ENCODE data around the gene CADPS2.

Gene CADPS2

GRCh38 chr7:122883049-122883680 lies 3.1 kb downstream of the CADPS2 start:
- Mint-ChIP-seq H3K4me3 (no peak overlapping the region), H3K27me3 (ENCODE audit: low read depth) (peaks cover 40% of the 10 kb centered on the region), H3K4me1 (ENCODE audit: low read depth) (peaks cover 7% of the 10 kb centered on the region), H3K36me3 (ENCODE audit: low read depth) (peaks cover 1% of the 10 kb centered on the region), H3K9me3 (no peaks in the 10 kb centered on the region), H3K27ac (no peak overlapping the region)
- DNase-seq (ENCODE audit: low spot score) = no peak

GRCh38 chr7:122881324-122881723 lies 4.9 kb downstream of the CADPS2 start:
- H3K4me1 Mint-ChIP-seq (ENCODE audit: low read depth) = no peaks in the 10 kb centered on the region
- no peak for DNase-seq (ENCODE audit: low spot score)
- H3K9me3 Mint-ChIP-seq = no peaks in the 10 kb centered on the region
- H3K4me3 Mint-ChIP-seq = no peak overlapping the region
- peaks cover 26% of the 10 kb centered on the region for H3K27me3 Mint-ChIP-seq (ENCODE audit: low read depth)
- H3K27ac Mint-ChIP-seq = no peak overlapping the region
- peaks cover 1% of the 10 kb centered on the region for H3K36me3 Mint-ChIP-seq (ENCODE audit: low read depth)

- no peak overlapping the region for H3K4me3 Mint-ChIP-seq
- no peaks in the 10 kb centered on the region for H3K27me3 Mint-ChIP-seq (ENCODE audit: low read depth)
- peaks cover 22% of the 10 kb centered on the region for H3K9me3 Mint-ChIP-seq
- no peak overlapping the region for H3K27ac Mint-ChIP-seq
- no peaks in the 10 kb centered on the region for H3K36me3 Mint-ChIP-seq (ENCODE audit: low read depth)
- no peaks in the 10 kb centered on the region for H3K4me1 Mint-ChIP-seq (ENCODE audit: low read depth)
- DNase-seq (ENCODE audit: low spot score) = no peak
These were observed 17.0 kb downstream of the CADPS2 start for GRCh38 chr7:122869260-122869659.

- Mint-ChIP-seq H3K27ac (no peak overlapping the region), H3K4me3 (no peak overlapping the region), H3K36me3 (ENCODE audit: low read depth) (no peaks in the 10 kb centered on the region), H3K4me1 (ENCODE audit: low read depth) (no peaks in the 10 kb centered on the region), H3K9me3 (peaks cover 22% of the 10 kb centered on the region), H3K27me3 (ENCODE audit: low read depth) (no peaks in the 10 kb centered on the region)
- DNase-seq (ENCODE audit: low spot score) = no peak
These were observed 18.7 kb downstream of the CADPS2 start for GRCh38 chr7:122867471-122867980.

GRCh38 chr7:122864838-122865237 lies 21.4 kb downstream of the CADPS2 start:
- H3K36me3 Mint-ChIP-seq (ENCODE audit: low read depth) = no peaks in the 10 kb centered on the region
- H3K27ac Mint-ChIP-seq = no peak overlapping the region
- peaks cover 19% of the 10 kb centered on the region for H3K9me3 Mint-ChIP-seq
- no peaks in the 10 kb centered on the region for H3K27me3 Mint-ChIP-seq (ENCODE audit: low read depth)
- H3K4me3 Mint-ChIP-seq = no peak overlapping the region
- no peak for DNase-seq (ENCODE audit: low spot score)
- no peaks in the 10 kb centered on the region for H3K4me1 Mint-ChIP-seq (ENCODE audit: low read depth)

- H3K4me3 Mint-ChIP-seq = no peak overlapping the region
- H3K27me3 Mint-ChIP-seq (ENCODE audit: low read depth) = no peaks in the 10 kb centered on the region
- H3K4me1 Mint-ChIP-seq (ENCODE audit: low read depth) = no peaks in the 10 kb centered on the region
- H3K36me3 Mint-ChIP-seq (ENCODE audit: low read depth) = no peaks in the 10 kb centered on the region
- peaks cover 15% of the 10 kb centered on the region for H3K9me3 Mint-ChIP-seq
- no peak for DNase-seq (ENCODE audit: low spot score)
- no peak overlapping the region for H3K27ac Mint-ChIP-seq
These were observed 22.2 kb downstream of the CADPS2 start for GRCh38 chr7:122864016-122864415.

GRCh38 chr7:122858320-122858719 lies 27.9 kb downstream of the CADPS2 start:
- no peaks in the 10 kb centered on the region for H3K27me3 Mint-ChIP-seq (ENCODE audit: low read depth)
- H3K36me3 Mint-ChIP-seq (ENCODE audit: low read depth) = no peaks in the 10 kb centered on the region
- no peak for DNase-seq (ENCODE audit: low spot score)

GRCh38 chr7:122850528-122850927 lies 35.7 kb downstream of the CADPS2 start:
- DNase-seq (ENCODE audit: low spot score) = no peak
- H3K27me3 Mint-ChIP-seq (ENCODE audit: low read depth) = no peaks in the 10 kb centered on the region
- H3K36me3 Mint-ChIP-seq (ENCODE audit: low read depth) = no peaks in the 10 kb centered on the region
- peaks cover 13% of the 10 kb centered on the region for H3K9me3 Mint-ChIP-seq
- H3K4me1 Mint-ChIP-seq (ENCODE audit: low read depth) = no peaks in the 10 kb centered on the region
- no peak overlapping the region for H3K27ac Mint-ChIP-seq
- H3K4me3 Mint-ChIP-seq = no peak overlapping the region

More at GRCh38 chr7:122858320-122858719, 27.9 kb downstream of the CADPS2 start:
- Mint-ChIP-seq H3K27ac (no peak overlapping the region), H3K4me1 (ENCODE audit: low read depth) (no peaks in the 10 kb centered on the region), H3K4me3 (no peak overlapping the region), H3K9me3 (no peaks in the 10 kb centered on the region)

GRCh38 chr7:122849957-122850328 lies 36.3 kb downstream of the CADPS2 start:
- H3K4me3 Mint-ChIP-seq = no peak overlapping the region
- no peaks in the 10 kb centered on the region for H3K4me1 Mint-ChIP-seq (ENCODE audit: low read depth)

GRCh38 chr7:122849322-122849956 lies 36.8 kb downstream of the CADPS2 start:
- H3K27me3 Mint-ChIP-seq (ENCODE audit: low read depth) = no peaks in the 10 kb centered on the region
- no peaks in the 10 kb centered on the region for H3K4me1 Mint-ChIP-seq (ENCODE audit: low read depth)
- no peak for DNase-seq (ENCODE audit: low spot score)
- H3K27ac Mint-ChIP-seq = no peak overlapping the region
- no peak overlapping the region for H3K4me3 Mint-ChIP-seq
- H3K9me3 Mint-ChIP-seq = peaks cover 13% of the 10 kb centered on the region
- H3K36me3 Mint-ChIP-seq (ENCODE audit: low read depth) = no peaks in the 10 kb centered on the region

More at GRCh38 chr7:122849957-122850328, 36.3 kb downstream of the CADPS2 start:
- Mint-ChIP-seq H3K9me3 (peaks cover 13% of the 10 kb centered on the region), H3K27me3 (ENCODE audit: low read depth) (no peaks in the 10 kb centered on the region), H3K27ac (no peak overlapping the region), H3K36me3 (ENCODE audit: low read depth) (no peaks in the 10 kb centered on the region)
- no peak for DNase-seq (ENCODE audit: low spot score)

- no peaks in the 10 kb centered on the region for H3K36me3 Mint-ChIP-seq (ENCODE audit: low read depth)
- H3K9me3 Mint-ChIP-seq = peaks cover 16% of the 10 kb centered on the region
- no peak overlapping the region for H3K4me3 Mint-ChIP-seq
- DNase-seq (ENCODE audit: low spot score) = no peak
- no peaks in the 10 kb centered on the region for H3K27me3 Mint-ChIP-seq (ENCODE audit: low read depth)
- H3K4me1 Mint-ChIP-seq (ENCODE audit: low read depth) = no peaks in the 10 kb centered on the region
- no peak overlapping the region for H3K27ac Mint-ChIP-seq
These were observed 38.3 kb downstream of the CADPS2 start for GRCh38 chr7:122847871-122848473.

- H3K27ac Mint-ChIP-seq = no peak overlapping the region
- H3K4me3 Mint-ChIP-seq = no peak overlapping the region
- no peaks in the 10 kb centered on the region for H3K27me3 Mint-ChIP-seq (ENCODE audit: low read depth)
- peaks cover 16% of the 10 kb centered on the region for H3K9me3 Mint-ChIP-seq
- DNase-seq (ENCODE audit: low spot score) = no peak
- no peaks in the 10 kb centered on the region for H3K36me3 Mint-ChIP-seq (ENCODE audit: low read depth)
- no peaks in the 10 kb centered on the region for H3K4me1 Mint-ChIP-seq (ENCODE audit: low read depth)
These were observed 39.7 kb downstream of the CADPS2 start for GRCh38 chr7:122846591-122846990.

GRCh38 chr7:122845286-122845685 lies 41.0 kb downstream of the CADPS2 start:
- Mint-ChIP-seq H3K27me3 (ENCODE audit: low read depth) (no peaks in the 10 kb centered on the region), H3K27ac (no peak overlapping the region), H3K4me1 (ENCODE audit: low read depth) (no peaks in the 10 kb centered on the region), H3K9me3 (peaks cover 7% of the 10 kb centered on the region), H3K36me3 (ENCODE audit: low read depth) (no peaks in the 10 kb centered on the region), H3K4me3 (no peak overlapping the region)
- no peak for DNase-seq (ENCODE audit: low spot score)

GRCh38 chr7:122844191-122844988 lies 41.9 kb downstream of the CADPS2 start:
- DNase-seq (ENCODE audit: low spot score) = no peak
- Mint-ChIP-seq H3K9me3 (peaks cover 7% of the 10 kb centered on the region), H3K27ac (no peak overlapping the region), H3K4me1 (ENCODE audit: low read depth) (no peaks in the 10 kb centered on the region), H3K4me3 (no peak overlapping the region), H3K36me3 (ENCODE audit: low read depth) (no peaks in the 10 kb centered on the region), H3K27me3 (ENCODE audit: low read depth) (no peaks in the 10 kb centered on the region)

Measured in T-helper 2 cell treated with Interferon-gamma antibody and Interleukin-4, amounts not matched to agents 5 μg/mL and 100 μg/mL, for 36 hours (primary cell).